ENCODE measurements around the gene PSMD1.

The PSMD1 gene

GRCh38 chr2:231104115-231104713 lies 47.5 kb downstream of the PSMD1 start:
- TF ChIP-seq CTCF (IDR thresholded peaks at IDR 0.05; ENCODE audit: low read depth, low read length) = peak; percentile 88
- peak; percentile 49 for DNase-seq (ENCODE audit: extremely low read depth, low read depth)

- DNase-seq (ENCODE audit: extremely low read depth, low read depth) = no peak
- TF ChIP-seq CTCF (IDR thresholded peaks at IDR 0.05; ENCODE audit: low read depth, low read length) = peak; percentile 36
Measured at GRCh38 chr2:231110551-231110950, 53.9 kb downstream of the PSMD1 start.

GRCh38 chr2:231111987-231112386 lies 55.3 kb downstream of the PSMD1 start:
- TF ChIP-seq CTCF (IDR thresholded peaks at IDR 0.05; ENCODE audit: low read depth, low read length) = no peak
- no peak for DNase-seq (ENCODE audit: extremely low read depth, low read depth)

- TF ChIP-seq CTCF (IDR thresholded peaks at IDR 0.05; ENCODE audit: low read depth, low read length) = no peak
- no peak for DNase-seq (ENCODE audit: extremely low read depth, low read depth)
Measured at GRCh38 chr2:231113489-231113888, 56.8 kb downstream of the PSMD1 start.

- TF ChIP-seq CTCF (IDR thresholded peaks at IDR 0.05; ENCODE audit: low read depth, low read length) = no peak
- no peak for DNase-seq (ENCODE audit: extremely low read depth, low read depth)
Measured at GRCh38 chr2:231115651-231116050, 59.0 kb downstream of the PSMD1 start.

GRCh38 chr2:231117148-231117547 lies 60.5 kb downstream of the PSMD1 start:
- no peak for TF ChIP-seq CTCF (IDR thresholded peaks at IDR 0.05; ENCODE audit: low read depth, low read length)
- no peak for DNase-seq (ENCODE audit: extremely low read depth, low read depth)

GRCh38 chr2:231117922-231118613 lies 61.4 kb downstream of the PSMD1 start:
- no peak for DNase-seq (ENCODE audit: extremely low read depth, low read depth)
- no peak for TF ChIP-seq CTCF (IDR thresholded peaks at IDR 0.05; ENCODE audit: low read depth, low read length)

Data from AG09319 (cell line).